ENCODE results near the gene CBY3.
A peak's percentile ranks its signal among the peaks of the same experiment; 100 is the strongest.
"Not testable (repeated sequence)": the region's sequence is repeated elsewhere in the genome, so short reads cannot be mapped to it uniquely, and the experiment has no call there.

The CBY3 gene

DNA sequence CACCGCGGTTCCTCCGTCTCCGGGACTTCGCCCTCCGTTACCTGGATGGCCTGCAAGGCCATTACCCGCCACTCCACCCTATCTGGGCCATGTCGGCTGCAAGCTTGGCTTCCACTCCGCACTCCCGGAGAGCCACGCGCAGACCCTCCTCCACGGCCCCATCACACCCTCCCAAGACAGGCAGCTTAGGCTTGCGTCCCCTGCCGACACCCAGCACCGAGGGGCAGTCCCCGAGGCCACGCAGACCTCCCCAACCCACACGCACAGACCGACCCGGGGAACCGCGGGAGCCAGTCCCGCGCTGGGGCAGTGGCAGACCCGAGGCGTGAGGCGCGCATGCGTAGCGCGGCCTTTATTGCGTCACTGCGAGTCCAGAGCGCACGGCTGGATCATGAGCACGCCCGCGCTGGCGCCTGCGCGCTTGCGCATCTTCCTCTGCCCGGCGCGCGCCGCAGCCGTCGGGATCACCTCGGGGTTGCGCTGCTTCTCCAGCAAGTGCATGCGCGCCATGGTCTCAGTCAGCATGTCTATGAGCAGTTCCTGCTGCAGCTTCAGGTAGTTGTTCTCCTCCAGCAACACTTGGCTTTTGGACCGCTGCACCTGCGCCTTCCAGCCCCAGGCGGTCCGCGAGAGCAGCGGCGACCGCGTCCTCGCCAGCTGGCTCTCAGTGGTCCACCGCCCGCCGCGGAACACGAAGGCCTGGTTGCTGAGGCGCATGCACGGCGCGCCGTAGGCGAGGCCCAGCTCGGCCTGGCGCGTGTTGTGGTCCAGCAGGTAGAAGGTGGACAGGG lies 2.4 kb downstream of the CBY3 start:
- peak; percentile 89 to 92 for DNase-seq (ENCODE audit: low read depth in 2 of 2)

DNA sequence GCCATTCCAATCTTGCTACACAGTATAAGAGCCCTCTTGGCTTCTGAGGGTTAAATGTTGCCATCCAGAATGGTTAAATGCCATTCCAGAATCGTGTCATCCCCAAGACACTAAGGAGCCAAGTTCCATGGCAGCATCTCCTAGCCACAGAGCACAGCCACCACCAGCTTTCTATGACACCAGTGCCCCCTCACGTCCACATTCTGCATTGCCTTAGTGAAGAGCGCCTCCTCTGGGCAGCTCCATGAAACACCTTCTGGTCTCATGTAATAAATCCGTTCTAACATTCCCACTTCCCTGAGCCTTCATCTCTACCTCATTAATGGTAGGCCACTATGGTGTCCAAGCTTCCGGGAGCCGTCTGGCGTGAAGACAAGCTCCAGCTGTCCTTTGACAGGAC lies 12.4 kb downstream of the CBY3 start:
- peak in 1 of 2 experiments; percentile 5 for DNase-seq (ENCODE audit: low read depth in 2 of 2)

DNA sequence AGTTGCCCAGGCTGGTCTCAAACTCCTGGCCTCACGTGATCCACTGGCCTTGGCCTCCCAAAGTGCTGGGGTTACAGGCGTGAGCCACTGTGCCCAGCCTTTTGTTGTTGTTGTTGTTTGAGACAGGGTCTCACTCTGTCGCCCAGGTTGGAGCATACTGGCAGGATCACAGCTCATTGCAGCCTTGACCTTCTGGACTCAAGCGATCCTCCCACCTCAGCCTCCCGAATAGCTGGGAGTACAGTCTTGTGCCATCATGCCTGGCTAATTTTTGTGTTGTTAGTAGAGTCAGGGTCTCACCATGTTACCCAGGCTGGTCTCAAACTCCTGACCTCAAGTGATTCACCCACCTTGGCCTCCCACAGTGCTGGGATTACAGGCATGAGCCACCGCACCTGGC lies 19.2 kb downstream of the CBY3 start:
- DNase-seq (ENCODE audit: low read depth in 2 of 2), result not testable (repeated sequence)

DNA sequence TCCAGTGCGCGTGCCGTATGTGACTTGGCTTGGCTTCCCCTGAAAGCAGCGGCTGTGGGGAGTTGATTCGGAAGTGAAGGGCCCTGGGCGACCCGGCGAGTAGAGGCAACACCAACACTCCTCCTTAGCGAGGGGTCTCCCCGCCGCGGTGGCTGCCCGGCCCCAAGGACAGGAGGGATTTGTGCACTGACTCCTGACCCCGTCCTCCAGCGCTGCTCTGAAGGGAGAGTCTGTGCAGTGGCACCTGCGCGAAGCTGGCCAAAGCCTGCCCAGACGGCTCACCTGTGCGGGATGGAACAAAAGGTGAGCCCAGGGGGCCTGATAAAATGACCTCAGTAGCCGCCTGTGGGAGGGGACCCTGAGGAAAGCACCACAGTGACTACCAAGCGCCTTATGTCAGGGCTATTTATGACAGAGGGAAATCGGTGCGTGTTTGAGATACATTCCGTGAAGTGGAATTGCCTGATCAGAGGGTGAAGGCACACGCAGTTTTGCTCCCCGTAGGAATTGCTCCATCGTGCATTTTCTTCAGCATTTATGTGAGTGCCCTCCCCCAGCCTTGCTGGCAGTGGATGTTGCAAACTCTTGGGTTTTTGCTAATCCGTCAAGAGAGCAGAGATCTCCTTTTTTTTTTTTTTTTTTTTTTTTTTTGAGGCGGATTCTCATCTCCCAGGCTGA lies 22.5 kb downstream of the CBY3 start:
- DNase-seq (ENCODE audit: low read depth in 2 of 2), result not testable (repeated sequence)

DNA sequence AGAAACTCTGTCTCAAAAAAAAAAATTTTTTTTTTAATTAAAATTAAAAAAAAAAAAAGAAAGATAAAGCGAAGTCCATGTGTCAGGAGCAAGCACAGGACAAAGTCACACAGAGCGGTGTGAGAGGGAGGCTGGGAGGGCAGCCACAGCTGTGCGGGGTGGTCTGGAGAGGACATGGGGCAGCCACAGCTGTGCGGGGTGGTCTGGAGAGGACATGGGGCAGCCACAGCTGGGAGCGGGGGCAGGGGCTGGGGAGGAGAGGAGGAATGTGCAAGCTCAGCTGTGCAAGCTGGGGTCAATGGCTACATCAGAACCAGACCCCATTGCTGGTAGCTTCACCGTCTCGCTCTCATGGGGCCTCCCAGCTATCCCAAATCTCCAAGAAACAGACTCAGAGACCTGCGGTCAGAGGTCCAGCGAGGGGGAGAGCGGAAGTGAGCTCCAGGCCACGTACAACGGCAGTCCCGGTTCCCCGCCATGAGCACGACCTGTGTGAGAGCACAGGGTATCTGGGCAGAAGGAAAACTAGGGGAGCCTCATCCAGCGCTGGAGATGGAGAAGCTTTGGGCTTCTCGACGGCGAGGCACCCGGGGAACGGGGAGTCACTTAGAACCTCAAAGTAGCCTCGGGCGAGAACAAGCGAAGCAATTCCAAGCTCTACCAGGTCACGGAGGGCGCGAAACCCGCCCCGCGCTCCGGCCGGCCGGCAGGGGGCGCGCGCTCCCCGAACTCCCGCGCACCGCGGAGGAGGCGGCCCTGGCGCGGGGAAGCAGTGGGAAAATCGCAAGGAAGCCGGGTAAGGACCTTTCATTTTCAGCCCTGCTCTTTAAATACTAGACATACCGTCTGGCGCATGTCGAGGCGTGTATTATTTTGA lies 23.3 kb downstream of the CBY3 start:
- DNase-seq (ENCODE audit: low read depth in 2 of 2), result not testable (repeated sequence)

DNA sequence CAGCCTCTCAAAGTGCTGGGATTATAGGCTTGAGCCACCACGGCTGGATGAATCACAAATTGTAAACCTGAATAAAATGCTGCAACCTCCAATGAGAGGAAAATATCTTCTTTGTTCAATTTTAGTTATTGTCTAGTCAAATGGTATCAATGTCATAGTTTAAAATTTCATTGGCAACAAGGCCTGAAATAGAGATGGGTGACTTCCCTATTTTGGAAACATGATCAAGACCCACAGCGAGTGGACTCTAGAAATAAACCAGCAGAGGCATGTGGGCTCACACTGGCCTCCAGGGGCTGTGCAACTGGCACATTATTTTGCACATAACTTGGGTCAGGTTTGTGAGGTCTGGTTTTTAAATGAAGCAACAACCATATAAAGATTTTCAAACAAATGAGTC lies 27.7 kb downstream of the CBY3 start:
- not testable (repeated sequence) for DNase-seq (ENCODE audit: low read depth in 2 of 2)

DNA sequence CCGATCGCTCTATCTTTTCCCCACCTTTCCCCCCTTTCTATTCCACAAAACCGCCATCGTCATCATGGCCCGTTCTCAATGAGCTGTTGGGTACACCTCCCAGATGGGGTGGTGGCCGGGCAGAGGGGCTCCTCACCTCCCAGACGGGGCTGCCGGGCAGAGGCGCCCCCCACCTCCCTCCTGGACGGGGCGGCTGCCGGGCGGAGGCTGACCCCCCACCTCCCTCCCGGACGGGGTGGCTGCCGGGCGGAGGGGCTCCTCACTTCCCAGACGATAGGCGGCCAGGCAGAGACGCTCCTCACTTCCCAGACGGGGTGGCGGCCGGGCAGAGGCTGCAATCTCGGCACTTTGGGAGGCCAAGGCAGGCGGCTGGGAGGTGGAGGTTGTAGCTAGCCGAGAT lies 30.6 kb downstream of the CBY3 start:
- not testable (repeated sequence) for DNase-seq (ENCODE audit: low read depth in 2 of 2)

DNA sequence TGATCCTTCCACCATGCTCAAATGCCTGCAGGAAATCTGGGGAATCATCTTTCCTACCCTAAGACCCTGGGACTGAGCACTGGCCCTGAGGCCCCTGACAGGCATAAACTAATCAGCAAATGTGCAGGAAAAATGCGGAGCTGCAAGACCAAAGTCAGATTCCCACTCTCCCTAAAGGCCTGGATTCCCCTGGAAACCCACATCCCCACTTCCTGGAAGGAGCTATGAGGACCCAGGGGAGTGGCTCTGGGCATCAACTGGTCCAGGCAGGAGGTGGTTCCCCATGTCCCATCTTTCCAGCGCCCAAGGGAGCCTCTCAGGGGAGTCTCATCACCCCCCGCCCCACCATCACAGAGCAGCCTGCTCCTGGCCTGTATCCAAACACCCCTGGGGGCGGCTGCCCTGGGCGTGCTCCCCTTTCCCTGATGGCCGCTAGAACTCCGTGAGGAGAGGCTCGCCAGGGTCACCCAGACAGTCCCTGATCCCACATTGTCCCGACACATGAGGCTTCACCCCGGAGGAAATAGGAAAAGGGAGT lies 31.6 kb downstream of the CBY3 start:
- not testable (repeated sequence) for DNase-seq (ENCODE audit: low read depth in 2 of 2)

DNA sequence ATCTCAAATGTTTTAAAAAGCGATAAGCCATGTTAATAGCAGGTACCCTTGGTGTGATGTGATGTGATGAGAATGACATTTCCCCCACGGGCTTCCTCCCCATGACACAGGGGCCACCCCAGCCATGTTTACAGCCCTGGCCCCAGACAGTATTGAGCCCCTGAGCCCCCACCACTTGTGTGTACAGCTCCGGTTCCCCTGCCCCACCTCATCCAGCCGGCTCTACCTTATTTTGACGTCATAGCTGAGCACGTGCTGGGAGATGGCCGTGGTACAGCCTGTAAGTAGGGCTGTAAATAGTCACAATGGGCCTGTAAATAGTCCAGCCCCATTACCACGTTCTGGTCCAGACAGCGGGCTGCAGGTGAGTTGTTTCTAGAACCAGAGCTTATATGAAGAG lies 32.4 kb downstream of the CBY3 start:
- DNase-seq (ENCODE audit: low read depth in 2 of 2), result no peak

DNA sequence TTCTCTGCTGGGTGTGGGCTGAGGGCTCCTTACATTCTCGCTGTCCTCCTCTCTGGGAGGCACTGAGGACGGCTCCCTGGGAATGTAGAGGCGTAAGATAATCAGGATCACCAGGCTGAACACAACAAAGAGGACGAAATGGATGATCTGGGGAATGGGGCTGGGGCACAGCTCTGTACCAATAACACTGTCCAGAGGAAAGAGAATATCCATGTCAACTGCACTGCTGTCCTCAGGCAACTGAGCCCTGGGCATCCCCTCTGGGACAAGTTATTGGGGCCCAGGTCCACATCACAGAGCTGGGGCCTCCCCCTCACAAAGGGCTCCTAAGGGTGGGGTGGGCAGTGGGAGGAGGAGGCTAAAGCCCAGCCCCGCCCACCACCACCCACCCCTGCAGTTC lies 36.1 kb downstream of the CBY3 start:
- not testable (repeated sequence) for DNase-seq (ENCODE audit: low read depth in 2 of 2)

DNA sequence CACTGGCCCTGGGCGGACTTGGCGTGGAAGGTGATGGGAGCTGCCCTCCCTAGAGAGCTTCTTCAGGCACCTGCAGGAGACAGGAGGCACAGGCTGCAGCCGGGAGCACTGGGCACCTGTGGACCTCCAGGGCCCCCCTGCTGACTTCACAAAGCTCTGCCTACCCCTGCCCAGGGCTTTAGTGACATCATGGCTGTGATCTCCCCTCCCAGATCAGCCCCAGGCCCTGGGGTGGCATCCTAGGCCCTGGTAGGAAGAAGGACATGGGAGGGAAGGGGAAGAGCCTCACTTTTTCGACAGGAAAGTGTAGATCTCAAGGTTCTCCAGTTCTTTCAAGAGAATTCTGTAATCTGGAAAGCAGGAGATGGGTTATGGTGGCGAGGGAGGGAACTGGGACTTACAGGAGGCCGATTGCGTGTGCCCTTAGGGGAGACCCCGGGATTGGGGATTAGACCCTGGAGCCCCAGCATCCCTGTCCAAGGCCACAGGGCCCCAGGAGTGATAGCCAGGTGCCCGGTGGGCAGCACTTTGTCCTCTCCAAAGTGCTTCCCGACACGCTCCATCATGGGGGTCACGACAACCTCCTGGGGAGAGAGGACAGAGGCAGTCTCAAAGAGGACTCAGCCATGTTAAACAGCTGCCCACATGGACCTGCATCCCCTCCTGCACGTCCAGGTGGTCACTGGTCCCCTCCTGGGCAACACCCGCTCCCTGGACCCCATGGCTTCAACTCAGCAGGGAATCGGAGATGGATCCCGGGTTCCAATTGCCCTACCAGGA lies 37.5 kb downstream of the CBY3 start:
- DNase-seq (ENCODE audit: low read depth in 2 of 2), result not testable (repeated sequence)

DNA sequence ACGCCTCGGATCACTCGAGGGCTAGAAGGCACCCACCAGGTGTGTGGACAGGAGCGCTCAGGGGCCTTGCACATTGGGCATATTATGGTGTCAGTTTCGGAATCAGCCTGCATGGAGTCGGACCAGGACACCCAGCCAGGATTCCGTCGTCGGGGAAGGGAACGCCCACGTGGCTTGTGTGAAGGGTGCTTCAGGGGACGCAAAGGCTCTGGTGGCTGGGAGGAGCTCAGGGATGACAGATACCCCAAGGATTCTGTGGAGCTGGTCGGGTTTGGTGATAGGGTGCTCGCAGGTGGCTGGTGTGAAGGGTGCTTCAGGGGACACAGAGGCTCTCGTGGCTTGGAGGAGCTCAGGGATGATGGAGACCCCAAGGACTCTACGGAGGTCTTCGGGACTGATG lies 38.2 kb downstream of the CBY3 start:
- not testable (repeated sequence) for DNase-seq (ENCODE audit: low read depth in 2 of 2)

DNA sequence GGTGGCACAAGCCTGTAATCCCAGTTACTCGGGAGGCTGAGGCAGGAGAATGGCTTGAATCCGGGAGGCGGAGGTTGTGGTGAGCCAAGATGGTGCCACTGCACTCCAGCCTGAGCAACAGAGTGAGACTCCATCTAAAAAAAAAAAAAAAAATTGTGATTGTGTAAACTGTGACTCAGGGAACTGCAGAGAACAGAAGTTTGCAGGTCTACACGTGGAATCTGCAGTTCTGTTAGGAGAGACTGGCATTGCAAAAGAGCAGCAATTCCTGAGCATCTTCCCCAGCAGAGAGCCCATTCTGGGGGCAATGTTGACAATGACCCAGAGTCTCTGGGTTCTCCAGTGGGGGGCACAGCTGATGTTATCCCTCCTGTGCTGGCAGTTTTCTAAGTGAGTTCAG lies 39.1 kb downstream of the CBY3 start:
- not testable (repeated sequence) for DNase-seq (ENCODE audit: low read depth in 2 of 2)

DNA sequence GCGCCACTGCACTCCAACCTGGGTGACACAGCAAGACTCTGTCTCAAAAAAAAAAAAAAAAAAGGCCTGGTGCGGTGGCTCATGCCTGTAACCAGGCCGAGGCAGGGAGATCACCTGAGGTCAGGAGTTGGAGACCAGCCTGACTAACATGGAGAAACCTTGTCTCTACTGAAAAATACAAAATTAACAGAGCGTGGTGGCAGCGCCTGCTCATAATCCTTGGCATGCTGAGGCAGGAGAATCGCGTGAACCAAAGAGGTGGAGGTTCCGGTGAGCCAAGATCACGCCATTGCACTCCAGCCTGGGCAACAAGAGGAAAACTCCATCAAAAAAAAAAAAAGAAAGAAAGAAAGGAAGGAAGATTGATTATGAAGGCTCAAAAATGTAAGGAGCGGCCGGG lies 41.5 kb downstream of the CBY3 start:
- DNase-seq (ENCODE audit: low read depth in 2 of 2), result not testable (repeated sequence)

DNA sequence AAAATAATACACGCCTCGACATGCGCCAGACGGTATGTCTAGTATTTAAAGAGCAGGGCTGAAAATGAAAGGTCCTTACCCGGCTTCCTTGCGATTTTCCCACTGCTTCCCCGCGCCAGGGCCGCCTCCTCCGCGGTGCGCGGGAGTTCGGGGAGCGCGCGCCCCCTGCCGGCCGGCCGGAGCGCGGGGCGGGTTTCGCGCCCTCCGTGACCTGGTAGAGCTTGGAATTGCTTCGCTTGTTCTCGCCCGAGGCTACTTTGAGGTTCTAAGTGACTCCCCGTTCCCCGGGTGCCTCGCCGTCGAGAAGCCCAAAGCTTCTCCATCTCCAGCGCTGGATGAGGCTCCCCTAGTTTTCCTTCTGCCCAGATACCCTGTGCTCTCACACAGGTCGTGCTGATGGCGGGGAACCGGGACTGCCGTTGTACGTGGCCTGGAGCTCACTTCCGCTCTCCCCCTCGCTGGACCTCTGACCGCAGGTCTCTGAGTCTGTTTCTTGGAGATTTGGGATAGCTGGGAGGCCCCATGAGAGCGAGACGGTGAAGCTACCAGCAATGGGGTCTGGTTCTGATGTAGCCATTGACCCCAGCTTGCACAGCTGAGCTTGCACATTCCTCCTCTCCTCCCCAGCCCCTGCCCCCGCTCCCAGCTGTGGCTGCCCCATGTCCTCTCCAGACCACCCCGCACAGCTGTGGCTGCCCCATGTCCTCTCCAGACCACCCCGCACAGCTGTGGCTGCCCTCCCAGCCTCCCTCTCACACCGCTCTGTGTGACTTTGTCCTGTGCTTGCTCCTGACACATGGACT lies 46.3 kb downstream of the CBY3 start:
- DNase-seq (ENCODE audit: low read depth in 2 of 2), result not testable (repeated sequence)

DNA sequence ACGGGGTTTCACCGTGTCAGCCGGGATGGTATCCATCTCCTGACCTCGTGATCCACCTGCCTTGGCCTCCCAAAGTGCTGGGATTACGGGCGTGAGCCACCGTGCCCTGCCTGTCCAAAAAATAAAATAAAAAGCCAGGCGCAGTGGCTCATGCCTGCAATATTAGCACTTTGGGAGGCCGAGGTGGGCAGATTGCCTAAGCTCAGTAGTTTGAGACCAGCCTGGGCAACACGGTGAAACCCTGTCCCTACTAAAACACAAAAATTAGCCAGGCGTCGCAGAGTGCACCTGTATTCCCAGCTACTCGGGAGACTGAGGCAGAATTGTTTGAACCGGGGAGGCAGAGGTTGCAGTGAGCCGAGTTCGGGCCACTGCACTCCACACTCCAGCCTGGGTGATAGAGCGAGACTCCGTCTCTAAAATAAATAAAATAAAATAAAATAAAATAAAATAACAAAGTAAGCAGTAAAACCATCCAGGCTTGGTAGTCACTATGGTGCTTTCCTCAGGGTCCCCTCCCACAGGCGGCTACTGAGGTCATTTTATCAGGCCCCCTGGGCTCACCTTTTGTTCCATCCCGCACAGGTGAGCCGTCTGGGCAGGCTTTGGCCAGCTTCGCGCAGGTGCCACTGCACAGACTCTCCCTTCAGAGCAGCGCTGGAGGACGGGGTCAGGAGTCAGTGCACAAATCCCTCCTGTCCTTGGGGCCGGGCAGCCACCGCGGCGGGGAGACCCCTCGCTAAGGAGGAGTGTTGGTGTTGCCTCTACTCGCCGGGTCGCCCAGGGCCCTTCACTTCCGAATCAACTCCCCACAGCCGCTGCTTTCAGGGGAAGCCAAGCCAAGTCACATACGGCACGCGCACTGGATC lies 47.1 kb downstream of the CBY3 start:
- not testable (repeated sequence) for DNase-seq (ENCODE audit: low read depth in 2 of 2)
